ENCODE measurements around the gene PRR3.
"Not testable (repeated sequence)": the region's sequence is repeated elsewhere in the genome, so short reads cannot be mapped to it uniquely, and the experiment has no call there.

The PRR3 gene

GRCh38 chr6:30556906-30557682, at the start of gene PRR3:
Gene PRR3 (plus strand): TSS chr6:30557295. CDS start chr6:30557345, 50 bp downstream.
- DNase-seq, result peak; percentile 88

GRCh38 chr6:30507849-30508827, 49.0 kb upstream of the PRR3 start:
- DNase-seq, result no peak

- DNase-seq, result peak; percentile 43
These were observed 48.0 kb upstream of the PRR3 start for GRCh38 chr6:30508890-30509736.

GRCh38 chr6:30510419-30511168, 46.5 kb upstream of the PRR3 start:
- no peak for DNase-seq

GRCh38 chr6:30511169-30511546, 45.9 kb upstream of the PRR3 start:
- no peak for DNase-seq

GRCh38 chr6:30513451-30513850, 43.6 kb upstream of the PRR3 start:
- DNase-seq, result no peak

GRCh38 chr6:30515106-30515505, 42.0 kb upstream of the PRR3 start:
- no peak for DNase-seq

GRCh38 chr6:30515944-30516753, 40.9 kb upstream of the PRR3 start:
- DNase-seq, result peak; percentile 87

GRCh38 chr6:30516754-30517076, 40.4 kb upstream of the PRR3 start:
- DNase-seq, result not testable (repeated sequence)

- not testable (repeated sequence) for DNase-seq
These were observed 39.2 kb upstream of the PRR3 start for GRCh38 chr6:30517767-30518504.

- not testable (repeated sequence) for DNase-seq
These were observed 38.5 kb upstream of the PRR3 start for GRCh38 chr6:30518505-30519145.

- no peak for DNase-seq
These were observed 36.6 kb upstream of the PRR3 start for GRCh38 chr6:30520522-30520921.

GRCh38 chr6:30521082-30521481, 36.0 kb upstream of the PRR3 start:
- DNase-seq, result not testable (repeated sequence)

- DNase-seq, result not testable (repeated sequence)
These were observed 35.1 kb upstream of the PRR3 start for GRCh38 chr6:30521952-30522351.

- DNase-seq, result not testable (repeated sequence)
These were observed 30.7 kb upstream of the PRR3 start for GRCh38 chr6:30526444-30526843.

- not testable (repeated sequence) for DNase-seq
These were observed 27.7 kb upstream of the PRR3 start for GRCh38 chr6:30529349-30529875.

- DNase-seq, result no peak
These were observed 27.1 kb upstream of the PRR3 start for GRCh38 chr6:30530014-30530413.

- DNase-seq, result no peak
These were observed 23.4 kb upstream of the PRR3 start for GRCh38 chr6:30533460-30534294.

- no peak for DNase-seq
These were observed 19.2 kb upstream of the PRR3 start for GRCh38 chr6:30537931-30538330.
